Mucosa of descending colon (tissue), 3 donors: Measurements from ENCODE around the gene LDLRAP1. TPM values are rescaled to one million over a fixed set of nuclear protein-coding genes. Genes with fewer than 3 reads are reported as not detected.
A peak's percentile ranks its signal among the peaks of the same experiment; 100 is the strongest.

Experiments used
- ATAC-seq: fragments of 200-7000 bp; cut with Tn5 transposase; one replicate; pipeline ENCODE4 v1.9.1; 2020; ENCODE audit warnings: mild to moderate bottlenecking, moderate library complexity
- DNase-seq, 3 donors: peaks; one replicate each; pipeline ENCODE4 v3.0.0-alpha.2; 2020
- H3K36me3 ChIP-seq: fragments of 200-600 bp; one replicate; pipeline ENCODE4 v1.8.0; 2021; ENCODE audit warnings: low read depth, mild to moderate bottlenecking
- H3K4me1 ChIP-seq: fragments of 200-600 bp; one replicate; pipeline ENCODE4 v1.8.0; 2021; ENCODE audit warnings: low read depth, mild to moderate bottlenecking
- H3K4me3 ChIP-seq: fragments of 200-600 bp; one replicate; pipeline ENCODE4 v1.8.0; 2021; ENCODE audit warnings: mild to moderate bottlenecking
- H3K9me3 ChIP-seq: fragments of 200-600 bp; one replicate; pipeline ENCODE4 v1.8.0; 2021; ENCODE audit warnings: mild to moderate bottlenecking
- CTCF ChIP-seq: fragments of 200-600 bp; IDR thresholded peaks from one replicate; pipeline ENCODE4 v1.8.0; 2022; ENCODE audit warnings: antibody characterized with exemption, mild to moderate bottlenecking
- intact Hi-C, 2 donors: fragments of 100-400 bp; cut with DNase I in 1 of 2; cut with micrococcal nuclease in 1 of 2; formaldehyde crosslinking; loops; one replicate each; pipeline versions ENCODE4 v1.11.0 to v1.11.1; 2022; cut with DNase I, micrococcal nuclease
- total RNA-seq, 3 donors: library from RNA; stranded (reverse); fragmentation: NEBNext Ultra II Directional in 2 of 3; extraction: Animal tissue kit (Norgen Biotek cat#: 25700) in 2 of 3; gene quantifications; one replicate each; pipeline versions ENCODE4 v1.2.1 to v1.2.4, GENCODE V29; 2021 to 2023
- donor health status: DM: no; HTN: no; CAD: no; lungs with moderate emphysema.
- donor health status: DM: no; HTN: no; CAD: no.
- donor health status: DM: no; HTN: yes; CAD: no.

LDLRAP1 gene
- total RNA-seq, 3 donors from 2014 or later: 31.0 to 43.5 (median 37.0) TPM

GRCh38 chr1:25569597-25570396, 26.4 kb downstream of the LDLRAP1 start:
- TF ChIP-seq CTCF: no peak
- no peaks in the 10 kb centered on the region for H3K9me3 ChIP-seq
- intact Hi-C loops: no loop called here
- no peak overlapping the region for H3K4me3 ChIP-seq
- no peak for DNase-seq
- H3K4me1 ChIP-seq: peaks cover 8% of the 10 kb centered on the region
- no peaks in the 10 kb centered on the region for H3K36me3 ChIP-seq
- peak; percentile 7 for ATAC-seq

GRCh38 chr1:25570798-25571521, 27.6 kb downstream of the LDLRAP1 start:
- Histone ChIP-seq H3K9me3 (no peaks in the 10 kb centered on the region), H3K4me3 (no peak overlapping the region), H3K4me1 (peaks cover 8% of the 10 kb centered on the region), H3K36me3 (no peaks in the 10 kb centered on the region)
- no peak for TF ChIP-seq CTCF
- no peak for ATAC-seq
- DNase-seq: no peak
- intact Hi-C loops: no loop called here

GRCh38 chr1:25571522-25571970, 28.1 kb downstream of the LDLRAP1 start:
- no peak for ATAC-seq
- TF ChIP-seq CTCF: no peak
- intact Hi-C loops: no loop called here
- DNase-seq: no peak
- Histone ChIP-seq H3K36me3 (no peaks in the 10 kb centered on the region), H3K4me3 (no peak overlapping the region), H3K4me1 (peaks cover 8% of the 10 kb centered on the region), H3K9me3 (no peaks in the 10 kb centered on the region)

GRCh38 chr1:25572107-25572506, 28.7 kb downstream of the LDLRAP1 start:
- DNase-seq (no peak), ATAC-seq (no peak)
- peaks cover 8% of the 10 kb centered on the region for H3K4me1 ChIP-seq
- no peaks in the 10 kb centered on the region for H3K9me3 ChIP-seq
- H3K4me3 ChIP-seq: no peak overlapping the region
- intact Hi-C loops: no loop called here
- no peak for TF ChIP-seq CTCF
- H3K36me3 ChIP-seq: no peaks in the 10 kb centered on the region

GRCh38 chr1:25572708-25573590, 29.5 kb downstream of the LDLRAP1 start:
- Histone ChIP-seq H3K4me3 (no peak overlapping the region), H3K36me3 (no peaks in the 10 kb centered on the region), H3K4me1 (peaks cover 8% of the 10 kb centered on the region), H3K9me3 (no peaks in the 10 kb centered on the region)
- DNase-seq: peak in 2 of 3 donors; percentile 72 to 77
- intact Hi-C loops: no loop called here
- ATAC-seq: peak; percentile 78
- peak; percentile 74 for TF ChIP-seq CTCF
